ENCODE measurements around the gene CA9.

Gene CA9

GRCh38 chr9:35651956-35652828 lies 21.5 kb upstream of the CA9 start:
- no peak for DNase-seq

GRCh38 chr9:35652829-35653209 lies 20.9 kb upstream of the CA9 start:
- DNase-seq = no peak

GRCh38 chr9:35653611-35654010 lies 20.1 kb upstream of the CA9 start:
- no peak for DNase-seq

- DNase-seq = no peak
Measured at GRCh38 chr9:35656348-35656747, 17.4 kb upstream of the CA9 start.

GRCh38 chr9:35656831-35657545 lies 16.7 kb upstream of the CA9 start:
- DNase-seq = no peak

- DNase-seq = peak; percentile 88 to 94
Measured at GRCh38 chr9:35657546-35658136, 16.1 kb upstream of the CA9 start, which contains the start of gene RMRP. Gene RMRP (minus strand): TSS chr9:35658019.

GRCh38 chr9:35658137-35658967 lies 15.4 kb upstream of the CA9 start, which contains the start of gene CCDC107:
Gene CCDC107 (plus strand): TSS chr9:35658292. CDS start chr9:35658380, 88 bp downstream.
- DNase-seq = peak; percentile 25 to 72

GRCh38 chr9:35658968-35659220 lies 14.8 kb upstream of the CA9 start:
- no peak for DNase-seq

GRCh38 chr9:35659340-35659739 lies 14.4 kb upstream of the CA9 start:
- no peak for DNase-seq

- peak in 1 of 2 experiments; percentile 39 for DNase-seq
Measured at GRCh38 chr9:35660966-35661415, 12.7 kb upstream of the CA9 start.

GRCh38 chr9:35661756-35662350 lies 11.9 kb upstream of the CA9 start:
- DNase-seq = no peak

- no peak for DNase-seq
Measured at GRCh38 chr9:35662437-35662836, 11.3 kb upstream of the CA9 start.

GRCh38 chr9:35664531-35665470 lies 8.9 kb upstream of the CA9 start, which contains the start of gene ARHGEF39:
Gene ARHGEF39 (minus strand): TSS chr9:35665195. CDS start chr9:35665169, 26 bp downstream.
- DNase-seq = peak in 1 of 2 experiments; percentile 38

GRCh38 chr9:35665471-35665818 lies 8.3 kb upstream of the CA9 start:
- no peak for DNase-seq

- DNase-seq = no peak
Measured at GRCh38 chr9:35666045-35666444, 7.7 kb upstream of the CA9 start.

GRCh38 chr9:35666549-35666948 lies 7.2 kb upstream of the CA9 start:
- DNase-seq = no peak

- DNase-seq = no peak
Measured at GRCh38 chr9:35667939-35668338, 5.8 kb upstream of the CA9 start.

- no peak for DNase-seq
Measured at GRCh38 chr9:35669331-35670145, 4.2 kb upstream of the CA9 start.

- no peak for DNase-seq
Measured at GRCh38 chr9:35674025-35674361, 265 bp downstream of the CA9 start.

GRCh38 chr9:35675204-35675603 lies 1.5 kb downstream of the CA9 start:
- no peak for DNase-seq

Measured in cerebellar nuclear complex (tissue), 1 donor.